ENCODE data around the gene VDR.
"Not testable (repeated sequence)": the region's sequence is repeated elsewhere in the genome, so short reads cannot be mapped to it uniquely, and the experiment has no call there.

Gene VDR

GRCh38 chr12:47823422-47824086, 81.2 kb downstream of the VDR start:
- in situ Hi-C loops (cut with HindIII; ENCODE audit: low pct_ligation_motif_present, low pct_unique_long_range_greater_than_20kb, low sequenced_read_pairs), result no loop called here
- no peak for DNase-seq

GRCh38 chr12:47822863-47823262, 81.9 kb downstream of the VDR start:
- in situ Hi-C loops (cut with HindIII; ENCODE audit: low pct_ligation_motif_present, low pct_unique_long_range_greater_than_20kb, low sequenced_read_pairs), result no loop called here
- no peak for DNase-seq

- in situ Hi-C loops (cut with HindIII; ENCODE audit: low pct_ligation_motif_present, low pct_unique_long_range_greater_than_20kb, low sequenced_read_pairs), result no loop called here
- DNase-seq, result no peak
Observed at GRCh38 chr12:47822401-47822800, 82.4 kb downstream of the VDR start.

GRCh38 chr12:47821346-47821706, 83.5 kb downstream of the VDR start:
- in situ Hi-C loops (cut with HindIII; ENCODE audit: low pct_ligation_motif_present, low pct_unique_long_range_greater_than_20kb, low sequenced_read_pairs), result no loop called here
- peak; percentile 61 for DNase-seq

GRCh38 chr12:47820631-47821345, 84.0 kb downstream of the VDR start:
- in situ Hi-C loops (cut with HindIII; ENCODE audit: low pct_ligation_motif_present, low pct_unique_long_range_greater_than_20kb, low sequenced_read_pairs), result no loop called here
- DNase-seq, result peak; percentile 99

- DNase-seq, result peak; percentile 83
- in situ Hi-C loops (cut with HindIII; ENCODE audit: low pct_ligation_motif_present, low pct_unique_long_range_greater_than_20kb, low sequenced_read_pairs), result no loop called here
Observed at GRCh38 chr12:47819896-47820630, 84.7 kb downstream of the VDR start, which contains the start of gene HDAC7. HDAC7 (minus strand) TSS chr12:47819903; CDS start chr12:47819785, 118 bp downstream.

GRCh38 chr12:47819138-47819895, 85.5 kb downstream of the VDR start:
- in situ Hi-C loops (cut with HindIII; ENCODE audit: low pct_ligation_motif_present, low pct_unique_long_range_greater_than_20kb, low sequenced_read_pairs), result no loop called here
- DNase-seq, result peak; percentile 70

- DNase-seq, result no peak
- in situ Hi-C loops (cut with HindIII; ENCODE audit: low pct_ligation_motif_present, low pct_unique_long_range_greater_than_20kb, low sequenced_read_pairs), result no loop called here
Observed at GRCh38 chr12:47818467-47819137, 86.2 kb downstream of the VDR start.

GRCh38 chr12:47818007-47818376, 86.8 kb downstream of the VDR start:
- DNase-seq, result no peak
- in situ Hi-C loops (cut with HindIII; ENCODE audit: low pct_ligation_motif_present, low pct_unique_long_range_greater_than_20kb, low sequenced_read_pairs), result no loop called here

GRCh38 chr12:47817272-47818006, 87.4 kb downstream of the VDR start:
- no peak for DNase-seq
- in situ Hi-C loops (cut with HindIII; ENCODE audit: low pct_ligation_motif_present, low pct_unique_long_range_greater_than_20kb, low sequenced_read_pairs), result no loop called here

- no peak for DNase-seq
Observed at GRCh38 chr12:47816403-47817271, 88.2 kb downstream of the VDR start.

GRCh38 chr12:47815447-47815846, 89.3 kb downstream of the VDR start:
- in situ Hi-C loops (cut with HindIII; ENCODE audit: low pct_ligation_motif_present, low pct_unique_long_range_greater_than_20kb, low sequenced_read_pairs); DNase-seq: not testable (repeated sequence)

More at GRCh38 chr12:47816403-47817271, 88.2 kb downstream of the VDR start:
- in situ Hi-C loops (cut with HindIII; ENCODE audit: low pct_ligation_motif_present, low pct_unique_long_range_greater_than_20kb, low sequenced_read_pairs), result no loop called here

- DNase-seq, result no peak
- in situ Hi-C loops (cut with HindIII; ENCODE audit: low pct_ligation_motif_present, low pct_unique_long_range_greater_than_20kb, low sequenced_read_pairs), result no loop called here
Observed at GRCh38 chr12:47814539-47815170, 90.1 kb downstream of the VDR start.

GRCh38 chr12:47813511-47814196, 91.1 kb downstream of the VDR start:
- DNase-seq, result peak; percentile 44
- in situ Hi-C loops (cut with HindIII; ENCODE audit: low pct_ligation_motif_present, low pct_unique_long_range_greater_than_20kb, low sequenced_read_pairs), result no loop called here

- in situ Hi-C loops (cut with HindIII; ENCODE audit: low pct_ligation_motif_present, low pct_unique_long_range_greater_than_20kb, low sequenced_read_pairs), result no loop called here
- peak; percentile 93 for DNase-seq
Observed at GRCh38 chr12:47812797-47813510, 91.8 kb downstream of the VDR start.
